GM12874 (cell line): ENCODE data around the gene FABP7.
A peak's percentile ranks its signal among the peaks of the same experiment; 100 is the strongest.

Experiments used
- TF ChIP-seq, protein P1 (sequence below): IDR thresholded peaks from 2 replicates; pipeline ENCODE4 v1.5.1; 2011; ENCODE audit warnings: low read depth, mild to moderate bottlenecking, control low read depth, low read length, moderate library complexity; ENCODE audit not compliant: insufficient read depth

Gene FABP7

GRCh38 chr6:122736616-122737015, 42.9 kb upstream of the FABP7 start:
- TF ChIP-seq, protein P1, sequence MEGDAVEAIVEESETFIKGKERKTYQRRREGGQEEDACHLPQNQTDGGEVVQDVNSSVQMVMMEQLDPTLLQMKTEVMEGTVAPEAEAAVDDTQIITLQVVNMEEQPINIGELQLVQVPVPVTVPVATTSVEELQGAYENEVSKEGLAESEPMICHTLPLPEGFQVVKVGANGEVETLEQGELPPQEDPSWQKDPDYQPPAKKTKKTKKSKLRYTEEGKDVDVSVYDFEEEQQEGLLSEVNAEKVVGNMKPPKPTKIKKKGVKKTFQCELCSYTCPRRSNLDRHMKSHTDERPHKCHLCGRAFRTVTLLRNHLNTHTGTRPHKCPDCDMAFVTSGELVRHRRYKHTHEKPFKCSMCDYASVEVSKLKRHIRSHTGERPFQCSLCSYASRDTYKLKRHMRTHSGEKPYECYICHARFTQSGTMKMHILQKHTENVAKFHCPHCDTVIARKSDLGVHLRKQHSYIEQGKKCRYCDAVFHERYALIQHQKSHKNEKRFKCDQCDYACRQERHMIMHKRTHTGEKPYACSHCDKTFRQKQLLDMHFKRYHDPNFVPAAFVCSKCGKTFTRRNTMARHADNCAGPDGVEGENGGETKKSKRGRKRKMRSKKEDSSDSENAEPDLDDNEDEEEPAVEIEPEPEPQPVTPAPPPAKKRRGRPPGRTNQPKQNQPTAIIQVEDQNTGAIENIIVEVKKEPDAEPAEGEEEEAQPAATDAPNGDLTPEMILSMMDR, result no peak

GRCh38 chr6:122740091-122740490, 39.4 kb upstream of the FABP7 start:
- TF ChIP-seq, protein P1, result no peak

DNA sequence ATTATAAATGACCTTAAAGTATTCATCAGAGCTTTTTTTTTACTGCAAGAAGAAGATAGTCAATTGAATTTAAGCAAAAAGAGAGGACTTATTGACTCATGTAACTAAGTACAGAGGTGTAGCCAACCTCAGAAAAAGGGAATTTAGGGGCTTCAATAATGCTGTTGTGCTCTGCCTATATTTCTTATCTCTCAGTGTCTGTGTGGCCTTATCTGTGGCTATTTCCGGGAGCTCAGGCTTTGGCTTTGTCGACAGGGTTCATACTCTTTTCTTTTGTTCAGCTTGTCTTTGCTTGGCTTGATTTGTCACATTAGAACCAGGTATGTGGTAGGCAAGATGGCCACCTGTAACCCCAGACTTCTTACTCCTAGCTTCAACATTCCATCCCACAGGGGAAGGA, 38.6 kb upstream of the FABP7 start:
- TF ChIP-seq, protein P1, result no peak

DNA sequence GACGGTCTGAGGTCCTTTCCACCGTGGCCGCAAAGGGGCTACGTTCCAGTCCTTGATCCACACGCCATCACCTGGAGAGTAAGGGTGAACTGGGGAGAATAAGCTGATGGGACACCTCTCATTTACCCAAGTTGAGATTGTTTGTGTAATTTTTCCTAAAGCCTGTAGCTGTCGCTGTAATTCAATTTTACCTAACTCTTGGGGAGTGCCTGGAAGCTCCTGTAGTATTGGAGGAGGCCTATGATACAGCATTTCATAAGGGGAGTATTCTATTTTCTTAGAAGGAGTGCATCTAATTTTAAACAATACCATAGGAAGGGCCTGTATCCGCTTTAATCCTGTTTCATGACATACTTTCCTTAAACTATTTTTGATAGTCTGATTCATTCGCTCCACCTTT, 35.3 kb upstream of the FABP7 start:
- TF ChIP-seq, protein P1, result peak; percentile 32; the same call in 1 of the 2 replicates

GRCh38 chr6:122746688-122747087, 32.8 kb upstream of the FABP7 start:
- TF ChIP-seq, protein P1, result no peak

DNA sequence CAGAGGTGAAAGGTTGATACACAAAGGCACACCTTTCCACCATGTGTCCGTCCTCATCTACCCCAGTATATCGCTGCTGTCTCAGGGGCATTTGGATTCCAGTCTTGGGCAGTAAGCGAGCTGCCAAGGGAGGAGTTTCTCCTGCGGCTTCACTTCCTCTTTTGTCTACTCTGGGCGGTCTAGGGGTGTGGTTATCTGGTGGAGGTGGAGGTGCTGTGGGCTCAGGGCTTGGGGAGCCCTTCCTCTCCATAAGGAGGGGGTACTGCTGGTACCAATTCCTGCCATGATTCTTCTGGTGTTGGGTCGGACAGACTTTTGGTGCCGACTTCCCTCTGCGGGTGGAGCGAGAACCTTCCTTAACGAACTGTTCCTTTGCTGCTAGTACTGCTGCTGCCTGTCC, 31.9 kb upstream of the FABP7 start:
- TF ChIP-seq, protein P1, result no peak

DNA sequence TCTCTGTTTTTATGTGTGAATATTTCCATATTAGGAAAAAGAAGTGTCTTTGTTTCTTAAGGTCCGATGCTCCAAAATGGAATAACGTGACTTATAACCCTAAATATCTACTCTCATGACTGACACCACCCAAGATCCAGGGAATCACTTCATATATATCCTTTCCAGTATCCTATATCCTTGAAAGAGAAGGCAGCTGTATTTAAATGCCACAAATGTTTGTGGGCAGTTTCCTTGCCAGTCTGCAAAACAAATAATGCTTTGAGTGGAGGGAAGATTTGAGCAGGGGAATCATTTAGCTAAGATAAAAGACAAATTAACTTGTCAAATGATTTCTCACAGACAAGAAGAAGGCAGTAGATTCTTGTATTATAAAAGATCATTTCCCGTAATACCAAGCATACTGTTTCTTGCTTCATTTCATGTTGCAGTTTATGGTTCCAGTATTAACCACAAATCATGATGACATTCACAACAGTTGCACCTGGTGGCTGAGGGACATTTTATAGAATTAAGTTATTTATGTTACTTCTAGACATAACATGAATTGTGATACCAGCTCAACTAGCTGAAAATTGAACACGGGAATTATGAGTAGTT, 30.0 kb upstream of the FABP7 start:
- TF ChIP-seq, protein P1, result no peak

- TF ChIP-seq, protein P1, result no peak
These were observed 28.2 kb upstream of the FABP7 start for GRCh38 chr6:122751326-122751725.
